ENCODE results near the gene ANKRD65.

- TF ChIP-seq CTCF (conservative IDR thresholded peaks at IDR 0.05) (no peak), EZH2 (IDR thresholded peaks at IDR 0.05; ENCODE audit: low read depth) (no peak)
Observed at GRCh38 chr1:1373815-1374588, 47.1 kb downstream of the ANKRD65 start.

All from PC-9 (cell line).